Keratinocyte (primary cell): ENCODE measurements around the gene ZEB1. TPM values are rescaled to one million over a fixed set of nuclear protein-coding genes. Genes with fewer than 3 reads are reported as not detected.

ENCODE experiments used
- DNase-seq: peaks from one replicate; pipeline ENCODE4 v3.0.0-alpha.2; 2011; ENCODE audit warnings: low read depth, missing footprints, low spot score
- FAIRE-seq: peaks from 2 replicates; lab custom pipeline; 2011; peaks lifted over from hg19 to GRCh38; lab: Jason Lieb, UNC
- H2AFZ ChIP-seq: 2 replicates; pipeline ENCODE4 v1.6.0; 2012; ENCODE audit warnings: low read length, control low read depth, inconsistent platforms; ENCODE audit not compliant: control insufficient read depth
- H3K27ac ChIP-seq: 2 replicates; pipeline ENCODE4 v1.5.1; 2011; ENCODE audit warnings: low read length; ENCODE audit not compliant: control insufficient read depth, insufficient read depth
- H3K27me3 ChIP-seq: 3 replicates; pipeline ENCODE4 v1.6.0; 2011; ENCODE audit warnings: low read length; ENCODE audit not compliant: control insufficient read depth, insufficient read depth; ENCODE audit errors: extremely low read depth
- H3K36me3 ChIP-seq, 2 experiments: 2 replicates in 1 of 2; 3 replicates in 1 of 2; pipeline ENCODE4 v1.5.1; 2011; ENCODE audit warnings: low read length in 2 of 2, mild to moderate bottlenecking in 1 of 2; ENCODE audit not compliant: control insufficient read depth in 2 of 2, insufficient read depth in 2 of 2; ENCODE audit errors: extremely low read depth in 1 of 2
- H3K4me1 ChIP-seq: 3 replicates; pipeline ENCODE4 v1.5.1; 2011; ENCODE audit warnings: low read length; ENCODE audit not compliant: control insufficient read depth, insufficient read depth; ENCODE audit errors: extremely low read depth
- H3K4me2 ChIP-seq: 3 replicates; pipeline ENCODE4 v1.6.0; 2011; ENCODE audit warnings: low read depth, low read length; ENCODE audit not compliant: control insufficient read depth, insufficient read depth; ENCODE audit errors: extremely low read depth
- H3K4me3 ChIP-seq, 3 experiments: fragments of 200-600 bp in 1 of 3; sonication (generic) in 1 of 3; 2 replicates in 2 of 3; 3 replicates in 1 of 3; pipeline ENCODE4 v1.5.1; 2011 to 2016; ENCODE audit warnings: low read length in 3 of 3, mild to moderate bottlenecking in 3 of 3, control low read depth in 2 of 3, inconsistent platforms in 1 of 3, low read depth in 1 of 3, mixed read lengths in 1 of 3, mixed run types in 1 of 3, moderate library complexity in 1 of 3; ENCODE audit not compliant: control insufficient read depth in 2 of 3, insufficient read depth in 2 of 3; ENCODE audit errors: extremely low read depth in 1 of 3
- H3K79me2 ChIP-seq: 2 replicates; pipeline ENCODE4 v1.6.0; 2012; ENCODE audit warnings: low read length; ENCODE audit not compliant: control insufficient read depth, insufficient read depth
- H3K9ac ChIP-seq: 3 replicates; pipeline ENCODE4 v1.6.0; 2011; ENCODE audit warnings: low read length; ENCODE audit not compliant: control insufficient read depth, insufficient read depth; ENCODE audit errors: extremely low read depth
- H3K9me1 ChIP-seq: 3 replicates; pipeline ENCODE4 v1.6.0; 2011; ENCODE audit warnings: low read length; ENCODE audit not compliant: control insufficient read depth, insufficient read depth; ENCODE audit errors: extremely low read depth
- H3K9me3 ChIP-seq: 2 replicates; pipeline ENCODE4 v1.5.1; 2012; ENCODE audit warnings: low read depth, low read length; ENCODE audit not compliant: control insufficient read depth
- H4K20me1 ChIP-seq: 3 replicates; pipeline ENCODE4 v1.6.0; 2011; ENCODE audit warnings: low read length; ENCODE audit not compliant: control insufficient read depth, insufficient read depth; ENCODE audit errors: extremely low read depth
- CTCF ChIP-seq, 3 experiments: IDR thresholded peaks in 1 of 3; conservative IDR thresholded peaks in 1 of 3; optimal IDR thresholded peaks in 1 of 3; 2 replicates in 2 of 3; 3 replicates in 1 of 3; pipeline versions ENCODE3 to v1.5.1; 2011; ENCODE audit warnings: low read length in 3 of 3, mild to moderate bottlenecking in 3 of 3, moderate library complexity in 2 of 3, control low read depth in 1 of 3, inconsistent platforms in 1 of 3; ENCODE audit not compliant: insufficient read depth in 2 of 3; ENCODE audit errors: extremely low read depth in 1 of 3
- EZH2 ChIP-seq: IDR thresholded peaks from one replicate; pipeline ENCODE4 v1.6.1; 2012; ENCODE audit warnings: inconsistent platforms, mild to moderate bottlenecking, low read length, moderate library complexity
- dilution Hi-C: fragments of 300-500 bp; cut with MboI; formaldehyde crosslinking; loops from one replicate; pipeline ENCODE4 v1.7.0; 2020; ENCODE audit warnings: low sequenced_read_pairs; ENCODE audit not compliant: extremely low pct_ligation_motif_present
- polyA plus RNA-seq, 5 experiments: library from polyadenylated mRNA; depleted of rRNA in 3 of 5; stranded (reverse) in 3 of 5; stranded (forward) in 1 of 5; unstranded in 1 of 5; fragments of >200 nt; gene quantifications; 1 replicate in 1 of 5; 2 replicates in 3 of 5; 3 replicates in 1 of 5; pipeline versions ENCODE4 v1.2.1 to v1.2.3, GENCODE V29; 2011 to 2012; ENCODE audit warnings: missing spikeins in 2 of 5, low read depth in 1 of 5, low replicate concordance in 1 of 5

ZEB1 gene
- polyA plus RNA-seq, 1 donor (not counting 4 experiments of a cell fraction or from before 2014, with no cell fraction given) = 0.96 TPM

GRCh38 chr10:31484431-31485135, 165.6 kb downstream of the ZEB1 start:
- dilution Hi-C loops = no loop called here
- H3K36me3 ChIP-seq = no peaks in the 10 kb centered on the region
- H3K79me2 ChIP-seq = no peaks in the 10 kb centered on the region
- no peaks in the 10 kb centered on the region for H3K9me1 ChIP-seq
- H3K9me3 ChIP-seq = no peaks in the 10 kb centered on the region
- FAIRE-seq = no peak
- no peaks in the 10 kb centered on the region for H4K20me1 ChIP-seq
- H3K4me2 ChIP-seq = no peak overlapping the region
- no peak overlapping the region for H3K4me3 ChIP-seq
- no peaks in the 10 kb centered on the region for H3K4me1 ChIP-seq
- no peaks in the 10 kb centered on the region for H3K27me3 ChIP-seq
- H3K9ac ChIP-seq = no peak overlapping the region
- TF ChIP-seq CTCF (optimal IDR thresholded peaks at IDR 0.05 in 1 of 3, IDR thresholded peaks at IDR 0.05 in 1 of 3, conservative IDR thresholded peaks at IDR 0.05 in 1 of 3; ENCODE audit: extremely low read depth in 1 of 3, insufficient read depth in 2 of 3, low read length in 3 of 3) = no peak
- no peak overlapping the region for H3K27ac ChIP-seq
- no peak overlapping the region for H2AFZ ChIP-seq
- DNase-seq = no peak

GRCh38 chr10:31490858-31491504, 172.0 kb downstream of the ZEB1 start:
- Histone ChIP-seq H3K9me3 (no peaks in the 10 kb centered on the region), H3K9ac (no peak overlapping the region), H3K36me3 (no peaks in the 10 kb centered on the region), H3K4me1 (no peaks in the 10 kb centered on the region), H3K4me2 (no peak overlapping the region), H3K79me2 (no peaks in the 10 kb centered on the region), H4K20me1 (no peaks in the 10 kb centered on the region), H3K9me1 (no peaks in the 10 kb centered on the region), H3K27me3 (no peaks in the 10 kb centered on the region), H3K4me3 (no peak overlapping the region), H3K27ac (no peak overlapping the region), H2AFZ (no peak overlapping the region)
- DNase-seq (no peak), FAIRE-seq (peak; percentile 48)
- dilution Hi-C loops = no loop called here
- TF ChIP-seq EZH2 (no peak), CTCF (optimal IDR thresholded peaks at IDR 0.05 in 1 of 3, IDR thresholded peaks at IDR 0.05 in 1 of 3, conservative IDR thresholded peaks at IDR 0.05 in 1 of 3; ENCODE audit: extremely low read depth in 1 of 3, insufficient read depth in 2 of 3, low read length in 3 of 3) (peak in 2 of 3 experiments; percentile 67)
